NCI-H1694 (cell line): ENCODE results near the gene POU6F2.

Experiments
- DNase-seq: peaks from one replicate; lab custom pipeline; 2025; lab: John Stamatoyannopoulos, UW

Gene POU6F2

DNA sequence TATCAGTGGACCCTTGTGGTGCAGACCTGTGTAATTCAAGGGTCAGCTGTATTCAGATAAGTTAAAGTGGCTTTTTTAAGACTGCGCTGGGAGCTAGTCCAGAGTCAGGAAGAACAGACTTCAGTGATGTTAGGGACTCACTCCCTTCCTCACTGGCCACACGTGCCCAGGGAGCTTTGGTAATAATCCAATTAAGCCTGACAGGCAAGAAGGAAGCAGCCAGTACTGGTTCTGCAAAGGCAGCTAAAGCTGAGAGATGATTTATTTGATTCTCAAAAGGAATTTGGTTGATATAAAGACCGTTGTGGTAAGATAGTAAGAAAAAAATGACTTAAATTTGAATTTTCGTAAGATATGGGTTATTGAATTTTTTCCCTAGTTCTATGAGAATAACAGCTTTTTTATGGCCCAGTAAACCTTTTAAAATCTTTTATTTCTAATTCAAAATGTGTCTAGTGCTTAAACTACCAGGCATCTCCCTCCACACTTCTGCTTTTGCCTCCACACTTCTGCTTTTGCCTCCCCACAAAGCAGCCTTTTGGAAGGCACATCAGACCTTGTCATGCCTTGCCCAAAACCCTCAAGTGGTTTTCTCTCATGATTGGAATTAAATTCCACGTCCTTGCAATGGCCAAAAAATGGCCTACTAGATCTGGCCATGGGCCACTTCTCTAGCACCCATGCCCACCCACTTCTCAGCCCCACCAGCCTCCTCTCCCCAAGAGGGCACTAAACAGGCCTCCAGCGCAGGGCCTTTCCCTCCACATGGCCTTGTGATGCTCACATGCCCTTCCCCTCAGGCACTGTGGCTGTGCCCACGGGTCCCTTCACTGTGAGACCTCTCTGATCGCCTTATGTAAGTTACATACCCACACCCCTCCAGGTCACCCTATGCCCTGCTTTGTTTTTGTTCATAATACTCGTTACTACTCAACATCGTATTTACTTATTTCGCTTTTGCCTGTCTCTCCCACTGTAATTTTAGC lies 92.5 kb downstream of the POU6F2 start:
- DNase-seq: no peak

DNA sequence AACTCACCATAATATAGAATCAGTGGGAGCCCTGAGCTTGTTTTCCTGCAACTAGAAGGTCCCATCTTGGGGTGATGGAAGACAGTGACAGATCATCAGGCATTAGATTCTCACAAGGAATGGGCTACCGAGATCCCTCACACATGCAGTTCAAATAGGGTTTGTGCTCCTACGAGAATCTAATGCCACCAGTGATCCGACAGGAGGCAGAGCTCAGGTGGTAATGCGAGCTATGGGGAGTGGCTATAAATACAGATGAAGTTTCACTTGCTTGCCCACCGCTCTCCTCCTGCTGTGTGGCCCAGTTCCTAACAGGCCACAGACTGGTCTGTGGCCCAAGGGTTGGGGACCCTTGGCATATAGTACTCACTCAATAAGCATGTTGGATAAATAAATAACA lies 93.4 kb downstream of the POU6F2 start:
- no peak for DNase-seq

DNA sequence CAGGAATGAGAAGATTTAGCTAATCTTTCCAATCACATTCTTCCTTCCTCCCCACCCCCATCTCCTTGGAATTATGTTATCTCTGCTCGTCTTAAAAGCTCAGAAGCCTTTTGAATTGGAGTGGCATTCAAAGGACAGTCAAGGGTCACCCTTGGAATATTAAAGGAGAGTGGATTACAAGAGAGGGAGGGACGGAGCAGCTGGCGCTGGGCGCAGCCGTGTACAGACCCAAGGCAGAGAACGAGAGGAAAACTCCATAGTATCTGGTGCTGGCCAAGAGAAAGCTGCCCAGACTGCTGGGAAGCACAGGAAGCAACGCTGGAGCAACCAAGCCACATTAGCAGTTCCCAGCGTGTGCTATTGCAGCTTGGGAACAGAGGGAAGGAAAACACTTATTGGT lies 95.7 kb downstream of the POU6F2 start:
- DNase-seq: no peak

DNA sequence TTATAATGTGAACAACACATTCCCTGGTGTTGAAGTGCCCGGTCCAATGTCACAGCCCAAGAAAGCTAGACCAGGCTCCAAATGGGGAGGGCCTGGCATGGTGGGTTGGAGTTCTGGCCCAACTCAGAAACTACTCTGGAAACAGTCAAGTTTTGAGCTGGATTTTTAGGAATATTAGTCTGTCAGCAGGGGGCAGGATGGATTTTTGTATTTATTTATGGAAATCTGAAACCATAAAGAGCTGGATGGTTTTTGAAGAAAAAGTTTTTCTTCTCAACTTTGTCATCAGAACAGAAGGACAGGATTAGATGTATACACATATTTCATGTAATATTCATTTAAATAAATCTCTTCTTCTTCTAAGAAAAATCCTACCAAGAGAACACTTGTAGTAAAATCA lies 97.5 kb downstream of the POU6F2 start:
- DNase-seq: no peak

DNA sequence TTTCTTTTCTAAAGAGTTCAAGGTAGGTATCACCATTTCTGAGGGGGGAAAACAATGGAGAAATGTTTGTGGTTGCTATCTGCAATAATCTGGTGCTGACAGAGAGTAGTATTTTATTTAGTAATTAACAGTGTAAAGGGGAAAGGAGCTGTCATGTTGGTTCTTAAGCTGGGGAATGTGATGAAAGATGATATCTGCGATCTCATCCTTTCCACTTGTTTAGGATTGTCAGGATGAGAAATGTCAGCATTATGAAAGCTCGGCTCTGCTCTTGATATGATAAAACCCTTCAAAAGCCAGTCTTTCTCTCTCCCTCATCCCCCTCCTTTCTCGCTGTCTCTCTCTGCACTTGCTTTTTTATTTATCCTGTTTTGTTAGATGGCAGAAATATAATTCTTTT lies 106.1 kb downstream of the POU6F2 start:
- DNase-seq: no peak

DNA sequence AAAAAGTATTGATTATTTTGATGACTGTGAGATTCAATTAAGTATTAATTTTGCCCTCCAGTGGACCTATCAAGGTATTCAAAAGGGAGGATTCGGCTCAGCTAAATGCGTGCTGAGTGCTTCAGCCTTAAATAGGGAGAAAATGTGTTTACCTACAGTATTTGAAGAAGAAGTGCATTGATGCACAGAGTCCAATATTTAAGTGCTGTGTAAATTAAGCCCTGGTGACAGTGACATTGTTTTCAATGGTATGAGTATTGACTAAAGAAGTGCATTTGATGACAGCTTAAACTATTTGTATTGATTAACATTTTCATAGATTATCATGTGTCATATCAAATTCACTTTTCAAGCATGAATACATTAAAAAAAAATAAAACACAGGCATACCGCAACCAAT lies 106.6 kb downstream of the POU6F2 start:
- DNase-seq: no peak

DNA sequence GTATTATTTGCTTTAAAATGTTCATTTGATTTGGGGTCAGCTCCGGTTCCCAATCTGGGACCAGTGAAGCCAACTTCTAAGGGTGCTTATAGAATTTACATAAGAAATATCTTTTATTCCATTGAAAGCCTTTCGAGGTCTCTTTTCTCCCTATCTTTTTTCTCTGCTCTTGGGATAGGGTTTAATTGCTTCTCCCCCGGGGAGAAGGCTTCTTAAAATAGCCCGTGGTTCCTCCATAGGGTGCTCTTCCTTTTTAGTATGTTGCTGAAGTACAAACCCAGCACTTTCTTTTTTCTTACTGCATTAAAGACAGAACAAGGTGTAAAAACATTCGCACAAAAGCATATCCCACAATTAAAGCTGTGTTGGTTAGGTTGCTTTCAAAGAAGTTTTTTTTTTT lies 107.5 kb downstream of the POU6F2 start:
- no peak for DNase-seq

DNA sequence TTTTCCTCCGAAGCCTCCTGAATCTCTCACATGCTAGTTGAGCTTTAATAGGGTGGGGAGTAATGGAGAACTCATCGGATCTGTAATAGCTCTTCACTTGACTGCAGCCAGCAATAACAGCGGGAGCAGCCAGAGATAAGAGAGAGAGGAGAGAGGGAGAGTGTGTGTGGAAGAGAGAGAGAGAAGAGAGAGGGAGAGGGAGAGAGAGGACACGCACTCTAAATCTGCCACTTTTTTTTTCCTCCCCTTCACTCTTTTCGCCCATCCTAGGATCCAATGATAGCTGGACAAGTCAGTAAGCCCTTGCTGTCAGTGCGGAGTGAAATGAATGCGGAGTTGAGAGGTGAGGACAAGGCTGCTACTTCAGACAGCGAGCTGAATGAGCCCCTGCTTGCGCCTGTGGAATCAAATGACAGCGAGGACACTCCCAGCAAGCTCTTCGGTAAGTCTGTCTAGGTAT lies 107.9 kb downstream of the POU6F2 start:
- no peak for DNase-seq

DNA sequence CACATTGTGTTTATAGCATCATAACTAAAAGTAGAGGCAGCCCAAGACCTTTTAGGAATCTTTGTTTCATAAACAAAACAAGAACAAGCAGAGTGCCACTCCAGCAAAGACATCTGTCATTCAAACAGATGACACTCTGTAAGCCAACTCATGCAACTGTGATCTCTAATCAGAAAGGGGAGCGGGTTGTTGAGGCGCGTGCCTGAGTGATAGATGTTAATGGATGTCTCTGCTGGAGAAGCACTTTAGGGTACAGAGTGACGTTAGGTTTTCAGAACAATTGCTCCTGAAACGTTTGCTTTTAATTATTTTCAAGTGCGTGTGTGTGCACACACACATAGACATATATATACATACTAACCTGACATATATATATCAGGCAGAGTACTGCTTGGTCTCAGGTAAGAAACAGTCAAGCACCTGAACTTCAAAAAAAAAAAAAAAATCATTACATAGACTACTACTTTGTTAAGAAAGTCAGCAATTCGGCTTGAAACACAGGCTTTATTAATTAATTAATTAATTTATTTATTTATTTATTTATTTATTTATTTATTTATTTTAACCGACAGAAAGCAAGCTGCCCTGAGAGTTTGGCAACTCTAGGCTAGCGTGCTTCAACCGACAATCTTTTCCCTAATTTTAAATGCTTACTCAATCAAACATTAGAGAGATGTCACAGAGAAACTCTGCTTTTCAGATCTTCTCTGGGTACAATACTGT lies 109.1 kb downstream of the POU6F2 start:
- DNase-seq: no peak

DNA sequence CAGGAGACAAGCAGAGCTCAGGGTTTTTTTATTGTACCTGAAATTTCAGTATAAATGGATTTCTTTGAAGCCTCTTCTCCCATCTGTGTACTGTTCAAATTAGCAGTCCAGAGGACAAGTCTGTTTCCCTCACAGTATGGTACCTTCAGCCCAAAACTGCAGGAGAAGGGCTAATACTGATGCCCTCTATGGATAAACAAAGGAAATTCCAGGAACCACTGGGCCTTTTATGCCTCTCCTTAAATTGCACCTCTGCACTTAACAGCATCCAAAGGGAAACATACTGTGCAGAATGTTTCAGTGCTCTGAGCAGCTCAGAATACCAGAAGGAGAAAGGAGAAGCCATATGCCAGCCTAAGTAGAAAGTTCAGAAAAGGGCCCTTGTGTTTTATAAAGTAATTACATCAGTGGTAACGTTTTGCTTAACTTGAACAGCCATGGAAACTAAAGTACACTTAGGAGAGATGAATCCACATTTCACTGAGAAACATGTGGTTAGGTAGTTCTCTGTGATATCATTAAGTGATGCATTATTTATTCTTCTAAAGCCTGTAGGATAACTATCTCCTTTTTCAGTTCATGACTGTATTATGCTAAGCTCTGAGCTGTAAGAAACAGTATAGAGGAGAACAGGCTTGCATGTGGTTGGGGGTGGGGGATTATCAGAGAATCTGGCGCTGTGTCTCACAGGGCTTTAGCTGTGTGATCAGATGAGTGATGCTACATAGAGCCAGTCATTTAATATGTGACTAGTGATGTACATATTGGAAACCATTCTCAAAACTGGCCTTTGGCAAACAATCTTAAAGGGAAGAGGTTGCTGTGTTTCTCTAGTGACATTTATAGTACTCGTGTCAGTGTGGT lies 111.3 kb downstream of the POU6F2 start:
- no peak for DNase-seq

DNA sequence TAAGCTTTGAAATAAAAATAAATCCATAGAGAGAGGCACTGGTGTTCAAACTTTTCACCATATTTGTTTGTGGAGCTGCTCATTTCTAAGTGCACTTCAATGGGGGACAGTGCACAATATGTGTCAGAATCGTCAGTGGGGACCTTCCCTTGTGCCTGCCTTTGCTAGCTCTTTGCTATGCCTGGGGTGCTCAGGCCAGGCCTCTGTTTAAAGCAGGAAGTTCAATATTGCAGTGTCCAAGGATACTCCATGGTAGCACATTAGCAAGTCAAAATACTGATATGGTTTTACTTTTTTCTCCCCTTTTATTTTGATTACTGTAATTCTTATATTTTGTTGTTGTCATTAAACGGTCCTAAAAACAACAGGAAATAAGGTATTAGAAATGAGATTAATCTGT lies 113.4 kb downstream of the POU6F2 start:
- DNase-seq: no peak

DNA sequence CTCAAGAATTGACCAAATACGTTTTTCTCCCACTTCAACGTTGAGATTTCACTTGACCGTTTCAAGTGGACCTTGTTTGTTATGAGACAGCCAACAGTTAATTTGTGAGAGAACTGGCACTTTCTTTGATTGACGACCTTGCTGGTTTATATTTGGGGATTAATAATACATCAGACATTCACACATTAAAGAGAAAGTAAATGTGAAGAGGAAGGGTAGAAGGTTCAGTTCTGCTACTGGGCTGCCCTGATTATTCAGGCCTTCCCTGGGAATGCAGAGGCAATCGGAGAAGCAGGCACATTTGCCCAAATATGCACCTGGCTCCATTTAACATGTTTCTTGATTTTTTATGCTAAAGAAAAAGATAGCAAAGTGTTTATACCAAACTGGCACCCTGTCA lies 114.1 kb downstream of the POU6F2 start:
- DNase-seq: no peak

DNA sequence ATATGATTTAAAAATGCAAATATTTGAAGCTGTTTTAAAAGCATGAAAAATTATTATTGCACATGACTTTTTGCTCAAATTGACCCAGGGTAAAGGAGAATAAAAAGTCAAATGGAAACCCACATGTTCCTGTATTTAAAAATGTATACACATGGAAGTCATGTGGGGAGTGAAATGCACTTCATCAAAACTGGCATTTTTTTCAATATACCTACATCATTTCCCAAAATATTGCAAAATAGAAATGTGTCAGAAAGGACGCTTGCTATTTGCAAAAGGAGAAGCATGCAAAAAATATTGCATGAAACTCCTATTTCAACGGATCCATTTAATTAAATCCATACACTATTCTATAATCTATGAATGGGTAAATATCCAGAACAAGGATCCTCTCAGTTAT lies 117.0 kb downstream of the POU6F2 start:
- DNase-seq: no peak

DNA sequence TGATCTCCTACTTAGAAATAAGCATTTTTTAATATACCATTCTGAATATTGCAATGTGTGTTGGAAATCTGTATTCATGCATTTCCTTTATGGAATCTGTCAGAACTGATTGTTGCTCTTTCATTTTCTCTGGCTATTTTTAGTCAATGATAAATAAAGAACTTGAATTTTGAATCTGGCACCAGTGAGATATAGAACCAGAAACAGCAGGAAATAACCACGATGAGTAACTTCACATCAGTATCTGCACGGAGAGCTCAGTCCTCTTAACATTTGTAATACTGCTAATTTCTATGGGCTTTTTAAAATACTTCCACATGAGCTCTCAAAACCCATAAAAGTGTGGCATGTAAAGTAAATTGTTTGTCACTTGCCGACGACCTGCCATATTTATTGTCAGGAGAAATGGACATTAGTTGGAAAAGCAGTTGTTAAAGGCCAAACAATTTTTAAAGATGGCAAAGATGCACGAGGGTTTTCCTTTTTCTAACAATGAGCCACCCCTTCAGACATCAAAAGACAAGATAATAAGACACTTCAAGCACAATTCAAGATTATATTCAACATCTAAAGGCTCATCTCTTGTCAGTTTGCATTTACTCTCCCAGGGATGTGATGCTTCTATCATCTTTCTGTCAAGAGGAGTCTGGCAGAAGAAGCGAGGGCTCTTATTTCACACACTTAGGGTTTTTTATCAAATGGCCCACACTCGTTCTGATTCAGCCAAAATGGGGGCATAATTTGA lies 118.3 kb downstream of the POU6F2 start:
- DNase-seq: no peak

DNA sequence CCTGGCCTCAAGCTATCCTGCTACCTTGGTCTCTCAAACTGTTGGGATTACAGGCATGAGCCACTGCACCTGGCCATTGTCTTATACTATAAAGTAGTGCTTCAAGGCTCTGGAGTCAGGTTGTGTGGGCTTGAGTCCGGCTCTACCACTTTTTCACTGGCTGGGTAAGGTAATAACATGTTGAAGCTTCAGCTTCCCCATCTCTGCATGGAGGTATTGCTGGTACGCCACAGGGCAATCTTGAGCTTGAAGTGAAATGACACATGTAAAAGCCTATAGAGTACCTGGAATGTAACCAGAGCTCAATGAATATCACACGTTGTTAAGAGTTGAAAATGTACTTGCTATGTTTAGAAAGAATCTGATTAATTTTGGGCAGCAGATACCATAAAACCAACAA lies 120.8 kb downstream of the POU6F2 start:
- DNase-seq: no peak

DNA sequence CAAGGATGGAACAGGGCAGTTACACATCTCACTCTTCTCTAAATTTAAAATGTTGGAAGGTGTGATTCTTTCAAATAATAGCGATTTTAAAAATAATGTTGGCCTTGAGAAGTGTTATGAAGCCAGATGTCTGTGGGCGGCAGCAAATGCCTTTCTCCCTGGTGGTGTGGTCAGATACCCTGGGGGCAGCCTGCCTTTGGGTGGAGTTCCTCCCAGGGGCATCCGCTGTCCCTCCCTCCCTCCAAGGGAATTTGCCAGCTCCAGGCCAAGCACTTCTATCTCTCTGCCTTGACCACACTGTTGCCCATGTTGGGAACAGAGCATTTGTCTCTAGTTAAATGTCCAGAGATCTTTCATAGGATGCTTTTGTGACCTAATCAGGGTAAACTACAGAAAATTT lies 121.4 kb downstream of the POU6F2 start:
- no peak for DNase-seq

DNA sequence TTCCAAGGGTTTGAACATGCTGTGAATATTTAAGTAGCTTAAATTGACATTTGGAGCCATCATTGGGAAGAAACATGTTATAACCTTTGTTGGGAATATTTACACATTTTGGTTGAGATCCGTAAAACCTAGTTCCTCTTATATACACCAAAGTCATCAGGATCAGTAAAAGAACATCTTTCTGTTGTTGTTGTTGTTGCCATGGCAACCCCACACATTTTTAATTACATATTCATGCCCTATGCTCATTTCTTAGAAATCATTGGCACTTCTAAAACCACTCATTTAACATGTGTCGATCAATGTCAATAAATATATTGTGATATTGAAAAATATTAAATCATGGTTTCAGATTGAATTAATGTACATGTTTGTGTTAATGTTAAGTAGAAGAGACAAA lies 122.6 kb downstream of the POU6F2 start:
- no peak for DNase-seq

DNA sequence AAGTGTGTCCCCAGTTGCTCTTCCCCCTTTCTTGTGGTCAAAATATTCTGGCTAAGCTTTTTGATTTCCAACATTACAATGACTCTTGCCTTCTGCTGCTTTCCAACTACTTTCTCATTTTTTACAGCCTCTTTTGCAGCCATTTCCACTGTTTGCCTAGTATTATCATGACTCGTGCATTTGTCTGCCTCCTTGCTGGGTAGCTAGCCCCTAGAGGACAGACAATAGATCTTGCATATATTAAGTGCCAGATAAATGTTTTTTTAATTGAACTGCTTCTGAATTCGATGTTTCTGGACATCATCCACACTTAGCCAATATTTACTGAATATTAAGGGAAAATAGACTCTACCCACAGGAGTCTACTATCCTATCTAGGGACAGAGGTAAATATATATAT lies 124.5 kb downstream of the POU6F2 start:
- DNase-seq: no peak

DNA sequence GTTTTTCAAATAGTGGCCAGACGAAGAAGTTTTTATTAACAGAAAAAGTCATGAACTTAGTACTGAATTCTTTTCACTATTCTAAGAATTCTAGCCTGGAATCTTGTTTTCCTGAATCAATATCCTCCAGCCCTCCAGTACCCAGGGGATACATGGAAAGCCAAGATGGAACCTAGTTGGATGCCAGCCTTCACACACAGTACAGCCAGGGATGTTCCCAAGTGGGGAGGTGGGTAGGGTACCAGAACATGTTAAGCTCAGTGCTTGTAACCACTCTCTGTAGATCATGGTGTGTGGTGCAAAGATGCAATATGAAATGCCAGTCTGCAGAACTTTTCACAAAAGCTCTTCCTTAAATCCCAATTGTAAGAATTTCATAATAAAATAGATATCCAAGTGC lies 128.0 kb downstream of the POU6F2 start:
- DNase-seq: no peak

DNA sequence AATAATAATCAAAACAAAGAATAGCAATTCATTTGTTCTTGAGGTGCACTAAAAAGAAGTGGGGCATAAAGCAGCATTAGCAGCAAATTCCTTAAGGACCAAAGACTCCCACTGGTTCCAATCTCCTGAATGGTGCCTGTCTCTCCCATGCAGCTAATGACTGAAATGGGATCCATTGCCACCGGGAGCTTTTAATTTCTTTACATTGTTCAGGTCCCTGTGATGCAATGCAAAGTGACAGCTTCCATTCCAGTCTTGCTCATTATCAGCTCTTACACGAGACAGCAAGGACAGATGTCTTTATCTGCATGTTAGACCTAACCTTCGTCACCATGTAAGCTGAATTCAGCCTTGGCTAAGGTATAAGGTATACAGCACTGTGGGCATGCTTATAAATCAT lies 148.1 kb downstream of the POU6F2 start:
- DNase-seq: no peak

DNA sequence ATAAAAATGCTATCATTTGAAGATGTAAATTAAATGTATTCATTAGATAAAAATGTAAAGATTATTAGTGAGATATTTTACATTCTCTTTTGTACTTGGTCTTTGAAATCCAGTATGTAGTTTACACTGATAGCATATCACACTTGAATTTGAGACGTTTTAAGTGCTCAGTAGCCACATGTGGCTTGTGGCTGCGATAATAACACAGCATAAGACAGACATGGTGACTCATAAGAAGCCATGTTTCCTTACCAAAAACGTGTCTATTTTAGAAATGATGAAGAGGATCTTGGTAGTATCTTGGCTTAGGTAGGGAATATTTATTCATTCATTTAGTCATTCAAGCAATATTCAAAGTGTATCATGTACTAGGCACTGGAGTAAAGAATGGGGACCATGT lies 149.3 kb downstream of the POU6F2 start:
- no peak for DNase-seq
